Measurements from ENCODE around the gene GATAD1.

The GATAD1 gene

GRCh38 chr7:92413550-92413949 is 33.7 kb upstream of the GATAD1 start:
- no peaks in the 10 kb centered on the region for H3K4me1 ChIP-seq (ENCODE audit: low read depth, poor library complexity, severe bottlenecking)
- H3K9ac ChIP-seq: no peak overlapping the region
- H3K36me3 ChIP-seq (ENCODE audit: insufficient read depth): no peaks in the 10 kb centered on the region
- H3K4me2 ChIP-seq: no peak overlapping the region
- no peak overlapping the region for H3K4me3 ChIP-seq (IDR thresholded peaks at IDR 0.05; ENCODE audit: insufficient read depth, low read depth, low read length)
- no peaks in the 10 kb centered on the region for H3K27me3 ChIP-seq (ENCODE audit: insufficient read depth, low read depth)
- H3K27ac ChIP-seq: no peak overlapping the region
- H4K20me1 ChIP-seq (ENCODE audit: insufficient read depth): no peaks in the 10 kb centered on the region
- H3K79me2 ChIP-seq (ENCODE audit: insufficient read depth, low read depth): no peaks in the 10 kb centered on the region
- H2AFZ ChIP-seq (ENCODE audit: low read depth): no peak overlapping the region
- TF ChIP-seq CTCF (conservative IDR thresholded peaks at IDR 0.05; ENCODE audit: low read depth, low read length): no peak

GRCh38 chr7:92415225-92415624 is 32.1 kb upstream of the GATAD1 start:
- no peak overlapping the region for H3K27ac ChIP-seq
- no peak overlapping the region for H2AFZ ChIP-seq (ENCODE audit: low read depth)
- no peak overlapping the region for H3K4me2 ChIP-seq
- H4K20me1 ChIP-seq (ENCODE audit: insufficient read depth): no peaks in the 10 kb centered on the region
- TF ChIP-seq CTCF (conservative IDR thresholded peaks at IDR 0.05; ENCODE audit: low read depth, low read length): no peak
- no peak overlapping the region for H3K9ac ChIP-seq
- no peak overlapping the region for H3K4me3 ChIP-seq (IDR thresholded peaks at IDR 0.05; ENCODE audit: insufficient read depth, low read depth, low read length)
- H3K36me3 ChIP-seq (ENCODE audit: insufficient read depth): no peaks in the 10 kb centered on the region
- no peaks in the 10 kb centered on the region for H3K4me1 ChIP-seq (ENCODE audit: low read depth, poor library complexity, severe bottlenecking)
- H3K27me3 ChIP-seq (ENCODE audit: insufficient read depth, low read depth): no peaks in the 10 kb centered on the region
- no peaks in the 10 kb centered on the region for H3K79me2 ChIP-seq (ENCODE audit: insufficient read depth, low read depth)

- Histone ChIP-seq H3K9ac (no peak overlapping the region), H3K4me3 (IDR thresholded peaks at IDR 0.05; ENCODE audit: insufficient read depth, low read depth, low read length) (no peak overlapping the region), H3K27me3 (ENCODE audit: insufficient read depth, low read depth) (no peaks in the 10 kb centered on the region), H3K27ac (no peak overlapping the region), H3K79me2 (ENCODE audit: insufficient read depth, low read depth) (no peaks in the 10 kb centered on the region), H3K36me3 (ENCODE audit: insufficient read depth) (no peaks in the 10 kb centered on the region), H2AFZ (ENCODE audit: low read depth) (no peak overlapping the region), H4K20me1 (ENCODE audit: insufficient read depth) (no peaks in the 10 kb centered on the region), H3K4me2 (no peak overlapping the region), H3K4me1 (ENCODE audit: low read depth, poor library complexity, severe bottlenecking) (no peaks in the 10 kb centered on the region)
- no peak for TF ChIP-seq CTCF (conservative IDR thresholded peaks at IDR 0.05; ENCODE audit: low read depth, low read length)
Observed at GRCh38 chr7:92417913-92418312, 29.4 kb upstream of the GATAD1 start.

GRCh38 chr7:92421676-92422435 is 25.4 kb upstream of the GATAD1 start:
- peaks cover 10% of the 10 kb centered on the region for H3K4me1 ChIP-seq (ENCODE audit: low read depth, poor library complexity, severe bottlenecking)
- no peaks in the 10 kb centered on the region for H3K27me3 ChIP-seq (ENCODE audit: insufficient read depth, low read depth)
- H3K4me2 ChIP-seq: no peak overlapping the region
- H3K36me3 ChIP-seq (ENCODE audit: insufficient read depth): no peaks in the 10 kb centered on the region
- H3K9ac ChIP-seq: no peak overlapping the region
- H3K4me3 ChIP-seq (IDR thresholded peaks at IDR 0.05; ENCODE audit: insufficient read depth, low read depth, low read length): no peak overlapping the region
- TF ChIP-seq CTCF (conservative IDR thresholded peaks at IDR 0.05; ENCODE audit: low read depth, low read length): no peak
- no peak overlapping the region for H2AFZ ChIP-seq (ENCODE audit: low read depth)
- no peaks in the 10 kb centered on the region for H3K79me2 ChIP-seq (ENCODE audit: insufficient read depth, low read depth)
- no peaks in the 10 kb centered on the region for H4K20me1 ChIP-seq (ENCODE audit: insufficient read depth)
- no peak overlapping the region for H3K27ac ChIP-seq

Measured in KMS-11 (cell line).